Measurements from ENCODE around the gene MX1.
"Not testable (repeated sequence)": the region's sequence is repeated elsewhere in the genome, so short reads cannot be mapped to it uniquely, and the experiment has no call there.

- not testable (repeated sequence) for TF ChIP-seq JUN (IDR thresholded peaks at IDR 0.05); POLR2A (IDR thresholded peaks at IDR 0.05; ENCODE audit: low read length); BHLHE40 (IDR thresholded peaks at IDR 0.05; ENCODE audit: low read depth, low read length)
These were observed 2.8 kb upstream of the MX1 start for GRCh38 chr21:41423305-41423636.
